Neuronal stem cell (in vitro differentiated cells): ENCODE results near the gene EPB41L4B.

Source experiments
- DNase-seq: peaks from one replicate; pipeline ENCODE4 v3.0.0-alpha.2; 2013; ENCODE audit warnings: low spot score
- H2AFZ ChIP-seq: one replicate; pipeline ENCODE4 v1.6.1; 2013; ENCODE audit warnings: mild to moderate bottlenecking, low read length, inconsistent platforms
- H2AK5ac ChIP-seq: 2 replicates; pipeline ENCODE4 v1.6.1; 2013; ENCODE audit warnings: low read depth, mild to moderate bottlenecking, inconsistent platforms, low read length, moderate library complexity, mixed read lengths
- H2BK120ac ChIP-seq: 2 replicates; pipeline ENCODE4 v1.6.1; 2013; ENCODE audit warnings: low read depth, mild to moderate bottlenecking, inconsistent platforms, low read length, moderate library complexity, mixed read lengths
- H2BK12ac ChIP-seq: one replicate; pipeline ENCODE4 v1.6.1; 2013; ENCODE audit warnings: low read length, inconsistent platforms
- H2BK15ac ChIP-seq: 2 replicates; pipeline ENCODE4 v1.6.1; 2013; ENCODE audit warnings: mild to moderate bottlenecking, low read length, inconsistent platforms, mixed read lengths
- H2BK5ac ChIP-seq: one replicate; pipeline ENCODE4 v1.6.1; 2013; ENCODE audit warnings: inconsistent platforms, mild to moderate bottlenecking, low read length, moderate library complexity
- H3K14ac ChIP-seq: one replicate; pipeline ENCODE4 v1.6.1; 2013; ENCODE audit warnings: low read length, inconsistent platforms
- H3K18ac ChIP-seq: 2 replicates; pipeline ENCODE4 v1.6.1; 2013; ENCODE audit warnings: low read length, inconsistent platforms
- H3K23ac ChIP-seq: 2 replicates; pipeline ENCODE4 v1.6.1; 2013; ENCODE audit warnings: low read depth, mild to moderate bottlenecking, mixed read lengths, low read length, inconsistent platforms; ENCODE audit not compliant: poor library complexity
- H3K27ac ChIP-seq: replicated peaks from 3 replicates; pipeline ENCODE4 v1.5.1; 2013; ENCODE audit warnings: low read length, inconsistent platforms
- H3K27me3 ChIP-seq, 3 experiments: 2 replicates each; pipeline ENCODE4 v1.6.1; 2013; ENCODE audit warnings: low read length in 3 of 3, mild to moderate bottlenecking in 2 of 3, inconsistent platforms in 1 of 3, low read depth in 1 of 3, mixed read lengths in 1 of 3, moderate library complexity in 1 of 3; ENCODE audit not compliant: control insufficient read depth in 3 of 3, insufficient read depth in 3 of 3
- H3K36me3 ChIP-seq, 2 donors: replicated peaks in 1 of 2; 2 replicates each; pipeline ENCODE4 v1.6.1; 2013; ENCODE audit warnings: low read length in 2 of 2; ENCODE audit not compliant: control insufficient read depth in 2 of 2, insufficient read depth in 2 of 2
- H3K4ac ChIP-seq: 2 replicates; pipeline ENCODE4 v1.6.1; 2013; ENCODE audit warnings: inconsistent platforms, mild to moderate bottlenecking, low read length, moderate library complexity
- H3K4me1 ChIP-seq, 2 donors: 1 replicate in 1 of 2; 2 replicates in 1 of 2; pipeline ENCODE4 v1.6.1; 2013; ENCODE audit warnings: low read length in 2 of 2, low read depth in 1 of 2; ENCODE audit not compliant: control insufficient read depth in 2 of 2, insufficient read depth in 1 of 2
- H3K4me2 ChIP-seq: one replicate; pipeline ENCODE4 v1.6.1; 2013; ENCODE audit warnings: mild to moderate bottlenecking, low read length, inconsistent platforms; ENCODE audit not compliant: insufficient read depth, poor library complexity, severe bottlenecking
- H3K4me3 ChIP-seq, 2 donors: 2 replicates each; pipeline ENCODE4 v1.5.1; 2013; ENCODE audit warnings: low read length in 2 of 2, mild to moderate bottlenecking in 2 of 2, inconsistent platforms in 1 of 2, moderate library complexity in 1 of 2
- H3K79me1 ChIP-seq: one replicate; pipeline ENCODE4 v1.6.1; 2013; ENCODE audit warnings: low read depth, mild to moderate bottlenecking, inconsistent platforms, low read length, moderate library complexity
- H3K9ac ChIP-seq: one replicate; pipeline ENCODE4 v1.6.1; 2013; ENCODE audit warnings: mild to moderate bottlenecking, low read depth, low read length, inconsistent platforms; ENCODE audit not compliant: poor library complexity
- H3K9me3 ChIP-seq, 2 donors: replicated peaks in 1 of 2; 2 replicates each; pipeline versions ENCODE3 to v1.6.1; 2013; ENCODE audit warnings: low read length in 2 of 2, mild to moderate bottlenecking in 2 of 2, inconsistent platforms in 1 of 2, low read depth in 1 of 2, mixed read lengths in 1 of 2, moderate library complexity in 1 of 2; ENCODE audit not compliant: control insufficient read depth in 2 of 2, insufficient read depth in 1 of 2
- H4K8ac ChIP-seq: one replicate; pipeline ENCODE4 v1.6.1; 2013; ENCODE audit warnings: low read depth, mild to moderate bottlenecking, inconsistent platforms, low read length, moderate library complexity
- H4K91ac ChIP-seq: one replicate; pipeline ENCODE4 v1.6.1; 2013; ENCODE audit warnings: low read length, low read depth, mild to moderate bottlenecking, inconsistent platforms; ENCODE audit not compliant: poor library complexity
- WGBS, 2 donors: extraction: QIAGEN DNeasy Blood & Tissue Kit; methylation state at CpG; one replicate each; pipeline ENCODE4 v1.1.7; 2013; ENCODE audit warnings: missing lambda C conversion rate in 2 of 2, mixed read lengths in 1 of 2; ENCODE audit not compliant: insufficient read length in 2 of 2, insufficient replicate concordance in 1 of 2; ENCODE audit errors: extremely low coverage in 2 of 2; 5-methylcytosine and 5-hydroxymethylcytosine counted together

Gene EPB41L4B

GRCh38 chr9:109150925-109151545 lies 169.8 kb downstream of the EPB41L4B start:
- Histone ChIP-seq H3K4me1 (no peaks in the 10 kb centered on the region), H3K9ac (no peak overlapping the region), H3K9me3 (peaks cover 0 to 18% of the 10 kb centered on the region in 2 donors), H2AK5ac (no peak overlapping the region), H2BK12ac (no peak overlapping the region), H2BK120ac (no peak overlapping the region), H4K8ac (no peak overlapping the region), H3K27ac (no peak overlapping the region), H3K14ac (no peak overlapping the region), H3K23ac (no peak overlapping the region), H3K4me3 (no peak overlapping the region), H2BK5ac (no peak overlapping the region), H4K91ac (no peak overlapping the region), H3K36me3 (no peaks in the 10 kb centered on the region), H3K4me2 (no peak overlapping the region), H3K79me1 (no peaks in the 10 kb centered on the region), H2AFZ (no peak overlapping the region), H3K18ac (no peak overlapping the region), H3K4ac (no peak overlapping the region), H3K27me3 (peaks cover 0 to 32% (median 0%) of the 10 kb centered on the region in 3 experiments), H2BK15ac (no peak overlapping the region)
- WGBS, 2 donors: no CpG with 5 or more reads among the region's 3 CpGs
- no peak for DNase-seq

GRCh38 chr9:109149722-109150121 lies 171.1 kb downstream of the EPB41L4B start:
- Histone ChIP-seq H3K79me1 (no peaks in the 10 kb centered on the region), H3K4ac (no peak overlapping the region), H2BK120ac (no peak overlapping the region), H2BK15ac (no peak overlapping the region), H3K4me3 (no peak overlapping the region), H3K36me3 (no peaks in the 10 kb centered on the region), H4K8ac (no peak overlapping the region), H3K27ac (no peak overlapping the region), H2AK5ac (no peak overlapping the region), H2AFZ (no peak overlapping the region), H3K4me1 (no peaks in the 10 kb centered on the region), H2BK5ac (no peak overlapping the region), H3K9me3 (peaks cover 0 to 18% of the 10 kb centered on the region in 2 donors), H3K18ac (no peak overlapping the region), H3K4me2 (no peak overlapping the region), H3K14ac (no peak overlapping the region), H3K23ac (no peak overlapping the region), H3K9ac (no peak overlapping the region), H2BK12ac (no peak overlapping the region), H3K27me3 (peaks cover 0 to 29% (median 0%) of the 10 kb centered on the region in 3 experiments), H4K91ac (no peak overlapping the region)
- DNase-seq: no peak
- no CpG with 5 or more reads among the region's 4 CpGs for WGBS, 2 donors

- DNase-seq: no peak
Observed at GRCh38 chr9:109149089-109149488, 171.8 kb downstream of the EPB41L4B start.

GRCh38 chr9:109145051-109145450 lies 175.8 kb downstream of the EPB41L4B start:
- Histone ChIP-seq H3K4me3 (no peak overlapping the region), H3K4me2 (no peak overlapping the region), H2BK12ac (no peak overlapping the region), H3K4ac (no peak overlapping the region), H3K9me3 (no peaks in the 10 kb centered on the region), H2BK15ac (no peak overlapping the region), H2AFZ (no peak overlapping the region), H2BK120ac (no peak overlapping the region), H3K4me1 (no peaks in the 10 kb centered on the region), H2BK5ac (no peak overlapping the region), H3K27me3 (peaks cover 0 to 21% (median 0%) of the 10 kb centered on the region in 3 experiments), H3K23ac (no peak overlapping the region), H4K8ac (no peak overlapping the region), H3K79me1 (no peaks in the 10 kb centered on the region), H4K91ac (no peak overlapping the region), H3K27ac (no peak overlapping the region), H3K9ac (no peak overlapping the region), H3K14ac (no peak overlapping the region), H2AK5ac (no peak overlapping the region), H3K18ac (no peak overlapping the region), H3K36me3 (no peaks in the 10 kb centered on the region)
- whole genome bisulfite sequencing, 2 donors: no CpG with 5 or more reads among the region's 6 CpGs
- no peak for DNase-seq

More at GRCh38 chr9:109149089-109149488, 171.8 kb downstream of the EPB41L4B start:
- Histone ChIP-seq H3K4me2 (no peak overlapping the region), H4K8ac (no peak overlapping the region), H4K91ac (no peak overlapping the region), H3K27ac (no peak overlapping the region), H3K27me3 (peaks cover 0 to 26% (median 0%) of the 10 kb centered on the region in 3 experiments), H2BK120ac (no peak overlapping the region), H3K36me3 (no peaks in the 10 kb centered on the region), H3K14ac (no peak overlapping the region), H3K4ac (no peak overlapping the region), H3K18ac (no peak overlapping the region), H2AFZ (no peak overlapping the region), H3K9me3 (peaks cover 0 to 17% of the 10 kb centered on the region in 2 donors), H3K4me3 (no peak overlapping the region), H3K4me1 (no peaks in the 10 kb centered on the region), H3K23ac (no peak overlapping the region), H2BK12ac (no peak overlapping the region), H3K79me1 (no peaks in the 10 kb centered on the region), H2AK5ac (no peak overlapping the region), H2BK15ac (no peak overlapping the region), H3K9ac (no peak overlapping the region), H2BK5ac (no peak overlapping the region)
- WGBS, 2 donors: no CpG with 5 or more reads among the region's 5 CpGs
